GM19240 (cell line): Measurements from ENCODE around the gene ANP32B.

Experiments used
- DNase-seq: peaks from one replicate; pipeline ENCODE4 v3.0.0; 2011; ENCODE audit warnings: low spot score; ENCODE audit not compliant: insufficient read length

ANP32B gene

DNA sequence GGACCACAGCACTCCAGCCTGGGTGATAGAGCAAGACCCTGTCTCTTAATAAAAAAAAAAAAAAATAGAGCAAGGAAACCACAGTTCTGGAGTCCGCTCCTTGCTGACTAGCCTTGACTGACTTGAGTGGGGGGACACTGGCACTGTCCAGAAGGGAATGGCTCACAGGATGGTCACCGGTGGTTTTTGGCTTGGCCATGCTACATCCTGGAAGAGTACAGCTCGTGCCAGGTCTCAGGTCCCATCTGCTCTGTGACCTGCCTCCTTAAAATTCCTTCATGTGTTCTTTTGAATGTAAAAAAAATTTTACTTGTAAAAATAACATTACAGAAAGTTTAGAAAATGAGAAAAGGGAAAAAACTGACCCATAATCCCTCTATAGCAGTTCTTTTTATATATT, 79.0 kb downstream of the ANP32B start:
- DNase-seq: no peak

DNA sequence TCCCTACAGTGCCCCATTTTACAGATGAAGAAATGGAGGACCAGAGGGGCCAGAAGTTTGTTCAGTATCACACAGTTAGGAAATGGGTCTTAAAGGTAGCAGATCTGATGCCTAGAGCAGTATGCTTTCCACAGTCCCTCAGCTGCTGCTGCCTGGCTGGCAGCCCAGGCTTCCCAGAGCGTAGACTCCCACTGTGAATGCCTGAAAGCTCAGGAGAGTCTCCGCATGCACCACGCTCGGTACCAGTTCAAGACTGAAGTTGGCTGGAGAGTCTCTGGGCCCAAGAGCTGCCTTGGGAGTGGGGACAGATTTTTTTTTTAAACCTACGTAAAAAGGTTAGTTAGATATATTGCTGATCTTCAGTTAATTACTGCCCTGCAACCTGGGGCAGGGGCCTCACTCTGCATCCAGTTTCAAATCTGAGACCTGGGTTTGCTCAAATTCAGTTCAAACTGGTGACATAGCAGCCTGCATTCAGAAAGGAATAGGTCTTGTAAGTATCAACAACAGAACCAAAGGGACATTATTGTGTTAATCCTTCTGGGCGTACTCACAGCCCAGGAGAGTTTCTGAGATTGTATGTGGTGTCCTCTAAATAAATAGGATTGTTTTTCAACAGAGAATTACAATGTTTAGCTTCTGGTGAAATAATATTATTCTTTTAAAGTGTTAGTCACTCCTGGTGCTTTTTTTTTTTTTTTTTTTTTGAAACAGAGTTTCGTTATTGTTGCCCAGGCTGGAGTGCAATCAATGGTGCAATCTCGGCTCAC, 81.7 kb downstream of the ANP32B start:
- DNase-seq: no peak
